ENCODE results near the gene MN1. TPM values are rescaled to one million over a fixed set of nuclear protein-coding genes. Genes with fewer than 3 reads are reported as not detected.

Gene MN1
- total and polyA plus RNA-seq, 12 donors = 2.3 to 8.3 (median 5.5) TPM

DNA sequence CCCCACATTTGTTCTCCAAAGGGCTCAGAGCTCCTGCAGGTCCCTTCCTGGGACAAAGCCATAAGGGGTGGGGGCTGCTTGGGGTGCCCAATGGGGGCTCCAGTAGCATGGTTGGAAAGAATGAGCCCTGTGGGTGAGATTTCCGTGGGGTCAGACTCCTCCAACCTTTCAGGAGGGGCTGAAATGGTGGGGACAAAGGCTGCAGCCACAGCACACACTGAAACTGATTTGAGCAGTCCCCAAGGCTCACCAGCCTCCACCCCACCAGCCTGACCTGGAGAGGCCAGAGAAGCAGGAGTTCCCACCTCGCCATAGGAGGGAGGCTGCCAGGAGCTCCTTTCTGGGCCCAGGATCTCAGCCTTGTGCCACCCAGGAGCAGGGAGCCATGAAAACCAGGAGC, 69.2 kb downstream of the MN1 start:
- H3K4me1 ChIP-seq = peaks cover under 1 to 11% (median 5%) of the 10 kb centered on the region in 9 donors
- no peak overlapping the region for H3K4me3 ChIP-seq
- intact Hi-C loops (cut with DNase I) = no loop called here
- TF ChIP-seq CTCF (IDR thresholded peaks at IDR 0.05) = no peak
- ATAC-seq (no peak), DNase-seq (no peak)
- WGBS, 2 donors = 84 to 89% methylated on average over 2 of the region's 2 CpGs
- H3K9me3 ChIP-seq = peaks cover 0 to 6% (median 3%) of the 10 kb centered on the region in 11 donors
- no peak overlapping the region for H3K27ac ChIP-seq
- H3K36me3 ChIP-seq = no peaks in the 10 kb centered on the region
- no peaks in the 10 kb centered on the region for H3K27me3 ChIP-seq

GRCh38 chr22:27731621-27732020, 69.9 kb downstream of the MN1 start:
- no peaks in the 10 kb centered on the region for H3K36me3 ChIP-seq

DNA sequence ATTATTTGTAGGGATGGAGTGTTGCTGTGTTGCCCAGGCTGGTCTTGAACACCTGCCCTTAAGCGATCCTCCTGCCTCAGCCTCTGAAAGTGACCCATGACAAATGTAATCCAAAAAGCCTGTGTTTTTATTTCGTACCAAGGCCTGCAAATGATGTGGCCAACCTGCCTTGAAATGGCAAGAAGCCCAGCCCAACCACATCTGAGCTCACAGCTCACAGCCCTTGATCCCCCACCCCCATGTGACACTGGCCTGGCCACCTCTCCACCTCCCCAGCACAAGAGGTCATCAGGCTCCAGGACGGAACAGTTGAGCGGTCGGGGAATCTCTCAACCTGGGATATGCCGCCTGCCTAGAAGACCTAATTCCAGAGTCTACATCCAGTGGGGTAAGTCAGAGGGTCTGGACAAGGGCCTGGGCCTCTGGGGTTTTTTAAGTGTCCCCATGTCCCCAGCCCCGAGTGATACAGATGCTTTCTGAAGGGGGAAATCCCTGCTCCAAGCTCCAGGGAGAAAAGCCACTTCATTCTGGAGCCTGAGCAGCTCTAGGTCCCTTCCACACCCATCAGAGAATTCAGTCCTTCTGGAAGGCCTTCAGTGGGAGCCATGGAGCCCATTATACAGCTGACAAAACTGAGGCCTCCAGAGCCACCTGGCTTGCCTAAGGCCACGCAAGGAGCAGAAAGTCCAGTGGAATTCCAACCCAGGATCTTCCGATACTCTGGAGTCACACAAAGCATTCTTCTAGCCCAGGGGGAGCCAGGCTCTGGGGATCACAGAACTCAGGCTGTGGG, 70.7 kb downstream of the MN1 start:
- ATAC-seq (no peak), DNase-seq (no peak)
- no peaks in the 10 kb centered on the region for H3K36me3 ChIP-seq
- WGBS, 2 donors = 90 to 92% methylated on average over 9 of the region's 9 CpGs
- no peaks in the 10 kb centered on the region for H3K9me3 ChIP-seq
- H3K27ac ChIP-seq = no peak overlapping the region
- H3K4me3 ChIP-seq = no peak overlapping the region
- H3K4me1 ChIP-seq = peaks cover 4 to 24% (median 16%) of the 10 kb centered on the region in 9 donors
- intact Hi-C loops (cut with DNase I) = loop anchor here in 1 of 10 donors (2.0 kb wide), 1 partner anchor 62 kb away; no protein-coding TSS in a partner anchor
- no peak for TF ChIP-seq CTCF (IDR thresholded peaks at IDR 0.05)
- no peaks in the 10 kb centered on the region for H3K27me3 ChIP-seq

More at GRCh38 chr22:27731621-27732020, 69.9 kb downstream of the MN1 start:
- WGBS, 2 donors = 90% methylated on average over 3 of the region's 3 CpGs
- DNase-seq (no peak), ATAC-seq (no peak)
- H3K4me1 ChIP-seq = peaks cover 4 to 18% (median 12%) of the 10 kb centered on the region in 9 donors
- intact Hi-C loops (cut with DNase I) = loop anchor here in 1 of 10 donors (2.0 kb wide), 1 partner anchor 63 kb away; no protein-coding TSS in a partner anchor
- H3K27me3 ChIP-seq = no peaks in the 10 kb centered on the region
- H3K27ac ChIP-seq = no peak overlapping the region
- no peak overlapping the region for H3K4me3 ChIP-seq
- TF ChIP-seq CTCF (IDR thresholded peaks at IDR 0.05) = no peak
- H3K9me3 ChIP-seq = no peaks in the 10 kb centered on the region

DNA sequence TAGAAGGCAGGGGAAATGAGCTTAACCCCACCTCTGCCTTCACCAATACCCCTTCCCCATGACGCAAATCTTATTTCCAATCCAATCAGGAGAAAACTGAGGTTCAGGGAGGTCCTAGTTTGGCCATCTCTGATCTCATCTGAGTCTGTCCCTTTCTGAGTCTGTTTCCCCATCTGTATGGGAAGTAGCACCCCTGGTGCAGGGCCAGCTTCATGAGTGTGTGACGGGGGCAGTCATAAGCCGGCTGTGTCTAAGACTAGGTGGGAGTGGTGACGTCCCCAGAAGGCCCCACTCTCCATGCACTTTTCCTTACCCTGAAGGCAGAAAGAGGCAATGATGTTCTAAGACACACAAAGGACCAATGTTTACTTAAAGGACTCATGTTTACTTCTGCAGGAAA, 72.3 kb downstream of the MN1 start:
- TF ChIP-seq CTCF (IDR thresholded peaks at IDR 0.05) = no peak
- H3K4me1 ChIP-seq = peaks cover 4 to 32% (median 20%) of the 10 kb centered on the region in 9 donors
- WGBS, 2 donors = 88 to 98% methylated on average over 4 of the region's 4 CpGs
- no peak overlapping the region for H3K4me3 ChIP-seq
- no peak overlapping the region for H3K27ac ChIP-seq
- DNase-seq = no peak
- no peaks in the 10 kb centered on the region for H3K36me3 ChIP-seq
- intact Hi-C loops (cut with DNase I) = loop anchor here in 2 of 10 donors (5.0 to 10.0 kb wide), 2 partner anchors 58 to 66 kb away; no protein-coding TSS in a partner anchor
- ATAC-seq = no peak
- H3K27me3 ChIP-seq = no peaks in the 10 kb centered on the region
- H3K9me3 ChIP-seq = no peaks in the 10 kb centered on the region
